Endodermal cell (in vitro differentiated cells): ENCODE results near the gene CPLX4. TPM values are rescaled to one million over a fixed set of nuclear protein-coding genes. Genes with fewer than 3 reads are reported as not detected.

Experiments used
- DNase-seq: peaks from one replicate; pipeline ENCODE4 v3.0.0-alpha.2; 2017
- H3K27ac ChIP-seq: 2 replicates; pipeline ENCODE4 v1.5.1; 2013; ENCODE audit warnings: mild to moderate bottlenecking, low read depth, low read length, moderate library complexity
- H3K27me3 ChIP-seq: 2 replicates; pipeline ENCODE4 v1.6.1; 2013; ENCODE audit warnings: mild to moderate bottlenecking, low read length, moderate library complexity; ENCODE audit not compliant: insufficient read depth, control insufficient read depth, poor library complexity, severe bottlenecking
- H3K36me3 ChIP-seq: 2 replicates; pipeline ENCODE4 v1.7.0; 2013; ENCODE audit warnings: mild to moderate bottlenecking, low read length, moderate library complexity; ENCODE audit not compliant: control insufficient read depth, insufficient read depth
- H3K4me1 ChIP-seq: one replicate; pipeline ENCODE4 v1.7.0; 2013; ENCODE audit warnings: low read length; ENCODE audit not compliant: control insufficient read depth, insufficient read depth
- H3K4me3 ChIP-seq: 2 replicates; pipeline ENCODE4 v1.5.1; 2013; ENCODE audit warnings: mild to moderate bottlenecking, low read length, moderate library complexity
- H3K9ac ChIP-seq: 2 replicates; pipeline ENCODE4 v1.6.1; 2013; ENCODE audit warnings: mild to moderate bottlenecking, low read length, moderate library complexity; ENCODE audit not compliant: poor library complexity, severe bottlenecking; ENCODE audit errors: extremely low read depth
- H3K9me3 ChIP-seq: 2 replicates; pipeline ENCODE4 v1.6.1; 2013; ENCODE audit warnings: mild to moderate bottlenecking, low read length, moderate library complexity; ENCODE audit not compliant: control insufficient read depth
- H3K27ac Mint-ChIP-seq: 2 replicates; pipeline ENCODE4 v1.8.0; 2020; ENCODE audit warnings: mixed read lengths
- H3K27me3 Mint-ChIP-seq: 2 replicates; pipeline ENCODE4 v1.8.0; 2021; ENCODE audit warnings: mild to moderate bottlenecking, mixed read lengths; ENCODE audit not compliant: insufficient read depth
- H3K36me3 Mint-ChIP-seq: 2 replicates; pipeline ENCODE4 v1.8.0; 2020; ENCODE audit warnings: low read depth, mixed read lengths
- H3K4me1 Mint-ChIP-seq: 2 replicates; pipeline ENCODE4 v1.8.0; 2020; ENCODE audit warnings: mixed read lengths
- H3K4me3 Mint-ChIP-seq: 2 replicates; pipeline ENCODE4 v1.8.0; 2020; ENCODE audit warnings: mild to moderate bottlenecking, moderate library complexity, mixed read lengths
- H3K9me3 Mint-ChIP-seq: 2 replicates; pipeline ENCODE4 v1.8.0; 2020; ENCODE audit warnings: mild to moderate bottlenecking, mixed read lengths
- CTCF ChIP-seq: fragments of 200-600 bp; sonication (generic); conservative IDR thresholded peaks from 2 replicates; pipeline ENCODE4 v1.5.0; 2021; ENCODE audit warnings: antibody characterized with exemption, mild to moderate bottlenecking
- WGBS, 2 experiments: methylation state at CpG; one replicate each; pipeline versions ENCODE4 v1.1.5 to v1.1.7; 2013; ENCODE audit warnings: missing lambda C conversion rate in 2 of 2, mixed read lengths in 1 of 2; ENCODE audit not compliant: insufficient coverage in 1 of 2, insufficient read length in 1 of 2; 5-methylcytosine and 5-hydroxymethylcytosine counted together
- total RNA-seq, 2 donors: library from RNA; stranded (reverse); fragmentation: NEBNext Ultra II Directional in 1 of 2; extraction: Animal tissue kit (Norgen Biotek cat#: 25700) in 1 of 2; gene quantifications; 2 replicates in 1 of 2; 3 replicates in 1 of 2; pipeline ENCODE4 v1.2.1, GENCODE V29; 2021

CPLX4 gene
- total RNA-seq, 2 donors from 2014 or later: not detected

- Histone ChIP-seq H3K9ac (no peak overlapping the region), H3K4me1 (no peaks in the 10 kb centered on the region), H3K9me3 (peaks cover 14% of the 10 kb centered on the region), H3K27me3 (peaks cover 98% of the 10 kb centered on the region), H3K4me3 (peak overlapping the region; percentile 63), H3K36me3 (no peaks in the 10 kb centered on the region), H3K27ac (no peak overlapping the region)
- 13% methylated on average over 19 to 28 of the region's 28 CpGs for WGBS, 2 experiments
- H3K27me3 Mint-ChIP-seq: peaks cover 95% of the 10 kb centered on the region
- H3K36me3 Mint-ChIP-seq: no peaks in the 10 kb centered on the region
- peaks cover 18% of the 10 kb centered on the region for H3K4me1 Mint-ChIP-seq
- no peak overlapping the region for H3K27ac Mint-ChIP-seq
- TF ChIP-seq CTCF: no peak
- H3K4me3 Mint-ChIP-seq: peak overlapping the region; percentile 62
- no peak for DNase-seq
- no peaks in the 10 kb centered on the region for H3K9me3 Mint-ChIP-seq
Measured at GRCh38 chr18:59268127-59268720, 50.2 kb downstream of the CPLX4 start.

- Mint-ChIP-seq H3K36me3 (no peaks in the 10 kb centered on the region), H3K4me3 (peak overlapping the region; percentile 62), H3K27me3 (peaks cover 98% of the 10 kb centered on the region), H3K27ac (no peak overlapping the region), H3K9me3 (no peaks in the 10 kb centered on the region), H3K4me1 (peaks cover 18% of the 10 kb centered on the region)
- peak overlapping the region; percentile 63 for H3K4me3 ChIP-seq
- H3K27me3 ChIP-seq: peaks cover 98% of the 10 kb centered on the region
- H3K9me3 ChIP-seq: peaks cover 14% of the 10 kb centered on the region
- peak; percentile 77 for DNase-seq
- no peak overlapping the region for H3K27ac ChIP-seq
- H3K4me1 ChIP-seq: no peaks in the 10 kb centered on the region
- H3K36me3 ChIP-seq: no peaks in the 10 kb centered on the region
- 2 to 3% methylated on average over 20 to 41 of the region's 41 CpGs for WGBS, 2 experiments
- TF ChIP-seq CTCF: no peak
- H3K9ac ChIP-seq: no peak overlapping the region
Measured at GRCh38 chr18:59267503-59268126, 50.8 kb downstream of the CPLX4 start.

GRCh38 chr18:59266886-59267502 is 51.5 kb downstream of the CPLX4 start:
- no peak for DNase-seq
- peaks cover 18% of the 10 kb centered on the region for H3K4me1 Mint-ChIP-seq
- Histone ChIP-seq H3K9ac (no peak overlapping the region), H3K27me3 (peaks cover 96% of the 10 kb centered on the region), H3K4me1 (no peaks in the 10 kb centered on the region), H3K27ac (no peak overlapping the region), H3K36me3 (no peaks in the 10 kb centered on the region), H3K4me3 (no peak overlapping the region), H3K9me3 (peaks cover 14% of the 10 kb centered on the region)
- H3K4me3 Mint-ChIP-seq: peak overlapping the region; percentile 62
- no peaks in the 10 kb centered on the region for H3K36me3 Mint-ChIP-seq
- no peak for TF ChIP-seq CTCF
- H3K9me3 Mint-ChIP-seq: peaks cover 3% of the 10 kb centered on the region
- no peak overlapping the region for H3K27ac Mint-ChIP-seq
- peaks cover 98% of the 10 kb centered on the region for H3K27me3 Mint-ChIP-seq
- WGBS, 2 experiments: 12% methylated on average over 8 to 9 of the region's 10 CpGs
